IMR-90 (cell line): ENCODE results near the gene PGPEP1. TPM values are rescaled to one million over a fixed set of nuclear protein-coding genes. Genes with fewer than 3 reads are reported as not detected.

Experiments used
- ATAC-seq: fragments of 200-7000 bp; cut with Tn5 transposase; 2 replicates; pipeline ENCODE4 v1.9.1; 2020; ENCODE audit warnings: low read depth, mild to moderate bottlenecking, moderate library complexity
- BruUV-seq: library from RNA; stranded (reverse); fragments of 400-500 nt; replicated peaks from 2 replicates; lab custom pipeline; 2021; lab: Mats Ljungman, UMichigan
- CTCF ChIA-PET: fragments of 300-600 bp; formaldehyde crosslinking; extraction: SDS; loops from one replicate; lab custom pipeline; 2021; ENCODE audit warnings: antibody characterized with exemption; lab: Yijun Ruan, JAX
- POLR2A ChIA-PET: fragments of 300-600 bp; sonication (Branson Sonifier 250); formaldehyde crosslinking; loops from one replicate; lab custom pipeline; 2022; ENCODE audit warnings: antibody characterized with exemption; ENCODE audit not compliant: unreplicated experiment; lab: Charles Lee
- DNase-seq: peaks from one replicate; pipeline ENCODE4 v3.0.0; 2013
- H2AFZ ChIP-seq: replicated peaks from 2 replicates; pipeline ENCODE3; 2013; ENCODE audit warnings: low read length, mild to moderate bottlenecking; ENCODE audit not compliant: poor library complexity
- H2AK5ac ChIP-seq: 2 replicates; pipeline ENCODE4 v1.6.1; 2013; ENCODE audit warnings: low read depth, low read length, inconsistent platforms
- H2AK9ac ChIP-seq: replicated peaks from 2 replicates; pipeline ENCODE3; 2013; ENCODE audit warnings: mild to moderate bottlenecking, low read depth, low read length, moderate library complexity; ENCODE audit not compliant: poor library complexity
- H2BK120ac ChIP-seq: 2 replicates; pipeline ENCODE4 v1.6.1; 2013; ENCODE audit warnings: low read depth, low read length, inconsistent platforms
- H2BK15ac ChIP-seq: 3 replicates; pipeline ENCODE4 v1.6.1; 2013; ENCODE audit warnings: low read depth, low read length, inconsistent platforms
- H2BK20ac ChIP-seq: 2 replicates; pipeline ENCODE4 v1.6.1; 2013; ENCODE audit warnings: low read depth, mild to moderate bottlenecking, inconsistent platforms, low read length, moderate library complexity
- H2BK5ac ChIP-seq: 2 replicates; pipeline ENCODE4 v1.6.1; 2013; ENCODE audit warnings: mild to moderate bottlenecking, low read depth, low read length, inconsistent platforms; ENCODE audit not compliant: poor library complexity, severe bottlenecking
- H3K14ac ChIP-seq: replicated peaks from 2 replicates; pipeline ENCODE4 v1.6.1; 2013; ENCODE audit warnings: low read depth, low read length, inconsistent platforms
- H3K18ac ChIP-seq: 2 replicates; pipeline ENCODE4 v1.6.1; 2013; ENCODE audit warnings: low read depth, low read length, control low read depth
- H3K23ac ChIP-seq: 2 replicates; pipeline ENCODE4 v1.6.1; 2013; ENCODE audit warnings: low read depth, low read length, inconsistent platforms
- H3K27ac ChIP-seq: 2 replicates; pipeline ENCODE4 v1.5.1; 2013; ENCODE audit warnings: mild to moderate bottlenecking, control low read depth, low read length; ENCODE audit not compliant: insufficient read depth
- H3K27me3 ChIP-seq: 2 replicates; pipeline ENCODE4 v1.6.1; 2013; ENCODE audit warnings: low read length; ENCODE audit not compliant: control insufficient read depth, insufficient read depth
- H3K36me3 ChIP-seq: 2 replicates; pipeline ENCODE4 v1.6.1; 2013; ENCODE audit warnings: low read length, mixed read lengths; ENCODE audit not compliant: control insufficient read depth, insufficient read depth
- H3K4ac ChIP-seq: 2 replicates; pipeline ENCODE4 v1.6.1; 2013; ENCODE audit warnings: low read depth, low read length, inconsistent platforms
- H3K4me1 ChIP-seq: 2 replicates; pipeline ENCODE4 v1.6.1; 2013; ENCODE audit warnings: low read length, mixed read lengths; ENCODE audit not compliant: control insufficient read depth, insufficient read depth
- H3K4me2 ChIP-seq: 2 replicates; pipeline ENCODE4 v1.6.1; 2013; ENCODE audit warnings: low read depth, mild to moderate bottlenecking, control low read depth, low read length, moderate library complexity
- H3K4me3 ChIP-seq: 2 replicates; pipeline ENCODE4 v1.5.1; 2013; ENCODE audit warnings: low read depth, mild to moderate bottlenecking, control low read depth, low read length, moderate library complexity; ENCODE audit not compliant: insufficient read depth
- H3K56ac ChIP-seq: 2 replicates; pipeline ENCODE4 v1.6.1; 2013; ENCODE audit warnings: low read length, inconsistent platforms; ENCODE audit not compliant: insufficient read depth; ENCODE audit errors: extremely low read depth
- H3K79me1 ChIP-seq, 2 experiments: 2 replicates each; pipeline ENCODE4 v1.6.1; 2013; ENCODE audit warnings: low read length in 2 of 2, inconsistent platforms in 1 of 2, low read depth in 1 of 2
- H3K9ac ChIP-seq: 2 replicates; pipeline ENCODE4 v1.6.1; 2013; ENCODE audit warnings: low read depth, low read length, control low read depth
- H3K9me1 ChIP-seq: 2 replicates; pipeline ENCODE4 v1.6.1; 2013; ENCODE audit warnings: low read length, inconsistent platforms; ENCODE audit not compliant: insufficient read depth
- H3K9me3 ChIP-seq: 2 replicates; pipeline ENCODE4 v1.6.1; 2013; ENCODE audit warnings: low read length; ENCODE audit not compliant: control insufficient read depth, insufficient read depth
- H4K20me1 ChIP-seq: 2 replicates; pipeline ENCODE4 v1.6.1; 2013; ENCODE audit warnings: low read length, inconsistent platforms; ENCODE audit not compliant: insufficient read depth
- H4K5ac ChIP-seq: 2 replicates; pipeline ENCODE4 v1.6.1; 2013; ENCODE audit warnings: mild to moderate bottlenecking, low read depth, low read length, control low read depth
- H4K8ac ChIP-seq, 2 experiments: 2 replicates each; pipeline ENCODE4 v1.6.1; 2013; ENCODE audit warnings: low read depth in 2 of 2, low read length in 2 of 2, control low read depth in 1 of 2, inconsistent platforms in 1 of 2
- H4K91ac ChIP-seq: 2 replicates; pipeline ENCODE4 v1.6.1; 2013; ENCODE audit warnings: low read depth, low read length, inconsistent platforms; ENCODE audit not compliant: insufficient read depth
- CHD1 ChIP-seq: IDR thresholded peaks from 2 replicates; pipeline ENCODE4 v1.6.1; 2012; ENCODE audit warnings: low read depth, low read length, improper control_type of control experiment
- MAFK ChIP-seq: IDR thresholded peaks from 2 replicates; pipeline ENCODE4 v1.6.1; 2012; ENCODE audit warnings: low read depth, low read length, improper control_type of control experiment
- MXI1 ChIP-seq: IDR thresholded peaks from 2 replicates; pipeline ENCODE4 v1.6.1; 2012; ENCODE audit warnings: low read depth, mild to moderate bottlenecking, low read length, moderate library complexity, borderline replicate concordance
- RCOR1 ChIP-seq: IDR thresholded peaks from 2 replicates; pipeline ENCODE4 v1.6.1; 2012; ENCODE audit warnings: mild to moderate bottlenecking, low read length, improper control_type of control experiment; ENCODE audit not compliant: insufficient replicate concordance
- RFX5 ChIP-seq: IDR thresholded peaks from 2 replicates; pipeline ENCODE4 v1.8.0; 2012; ENCODE audit warnings: low read depth, mild to moderate bottlenecking, low read length, moderate library complexity
- SMC3 ChIP-seq: fragments of 150-350 bp; IDR thresholded peaks from 2 replicates; pipeline ENCODE4 v1.6.1; 2016; ENCODE audit warnings: low read depth, mild to moderate bottlenecking, antibody characterized with exemption, low read length, moderate library complexity
- WGBS, 2 experiments: methylation state at CpG; one replicate each; pipeline versions ENCODE4 v1.1.5 to v1.1.7; 2013; ENCODE audit warnings: missing lambda C conversion rate in 2 of 2; ENCODE audit not compliant: insufficient read length in 1 of 2; ENCODE audit errors: extremely low coverage in 2 of 2; 5-methylcytosine and 5-hydroxymethylcytosine counted together
- dilution Hi-C: fragments of 300-500 bp; cut with HindIII; formaldehyde crosslinking; loops from one replicate; pipeline ENCODE4 v1.14.3; 2018; ENCODE audit warnings: low sequenced_read_pairs; ENCODE audit not compliant: unreplicated experiment
- in situ Hi-C: fragments of 300-500 bp; cut with MboI; formaldehyde crosslinking; loops from 3 replicates; pipeline ENCODE4 v1.14.3; 2019; ENCODE audit warnings: low sequenced_read_pairs, inconsistent platforms, mixed read lengths
- intact Hi-C: fragments of 100-400 bp; cut with micrococcal nuclease; formaldehyde crosslinking; loops from 2 replicates; pipeline ENCODE4 v1.10.0; 2022
- polyA plus RNA-seq, 3 experiments: library from polyadenylated mRNA; depleted of rRNA; stranded (reverse); fragments of >200 nt; gene quantifications; 2 replicates each; pipeline ENCODE4 v1.2.3, GENCODE V29; 2012; ENCODE audit warnings: low replicate concordance in 1 of 3
- total RNA-seq: library from RNA; depleted of rRNA; stranded (reverse); fragments of >200 nt; gene quantifications from 2 replicates; pipeline ENCODE4 v1.2.3, GENCODE V29; 2012

The PGPEP1 gene
- total and polyA plus RNA-seq, 2 of the 4 experiments (the other 2 are of a cell fraction) = 11.8 to 14.3 TPM

GRCh38 chr19:18346091-18346490, 5.7 kb downstream of the PGPEP1 start:
- BruUV-seq = no TSS peak
- Histone ChIP-seq H3K18ac (no peak overlapping the region), H2AFZ (no peak overlapping the region), H3K27me3 (no peaks in the 10 kb centered on the region), H3K56ac (no peak overlapping the region), H4K8ac (no peak overlapping the region), H3K79me1 (peaks cover 0 to 11% of the 10 kb centered on the region in 2 experiments; a peak in 3 of 4 replicates), H3K9ac (no peak overlapping the region), H3K27ac (no peak overlapping the region), H3K4me3 (no peak overlapping the region), H3K9me1 (no peaks in the 10 kb centered on the region), H2AK5ac (no peak overlapping the region), H3K14ac (no peak overlapping the region), H2BK120ac (no peak overlapping the region), H4K91ac (no peak overlapping the region), H2BK20ac (no peak overlapping the region), H3K23ac (no peak overlapping the region; the same call in 1 of the 2 replicates), H2AK9ac (no peak overlapping the region), H3K9me3 (no peaks in the 10 kb centered on the region), H3K4ac (no peak overlapping the region), H3K36me3 (peaks cover 9% of the 10 kb centered on the region; the same call in 1 of the 2 replicates), H3K4me2 (no peak overlapping the region), H4K5ac (no peak overlapping the region), H2BK15ac (no peak overlapping the region), H3K4me1 (peaks cover 8% of the 10 kb centered on the region), H2BK5ac (no peak overlapping the region), H4K20me1 (peaks cover 4% of the 10 kb centered on the region; the same call in 1 of the 2 replicates)
- ATAC-seq = no peak
- WGBS, 2 experiments = no CpG with 5 or more reads among the region's 8 CpGs
- in situ Hi-C loops (no loop called here), intact Hi-C loops (no loop called here), dilution Hi-C loops (no loop called here)
- TF ChIP-seq CHD1 (no peak), RCOR1 (no peak), MXI1 (no peak), MAFK (no peak), SMC3 (no peak), RFX5 (no peak)
- CTCF ChIA-PET = no interaction called here
- POLR2A ChIA-PET = no interaction called here
- DNase-seq = no peak
